Duodenal mucosa (tissue), 2 donors: ENCODE measurements around the gene MLC1.
A peak's percentile ranks its signal among the peaks of the same experiment; 100 is the strongest.

ENCODE experiments used
- H3K27ac ChIP-seq: one replicate; pipeline ENCODE4 v1.7.0; 2013; ENCODE audit warnings: low read depth, low read length
- H3K27me3 ChIP-seq, 2 donors: one replicate each; pipeline ENCODE4 v1.7.0; 2013; ENCODE audit warnings: low read length in 2 of 2, control low read depth in 1 of 2; ENCODE audit not compliant: insufficient read depth in 2 of 2, control insufficient read depth in 1 of 2
- H3K36me3 ChIP-seq, 2 donors: one replicate each; pipeline ENCODE4 v1.7.0; 2013; ENCODE audit warnings: low read length in 2 of 2, control low read depth in 1 of 2; ENCODE audit not compliant: insufficient read depth in 2 of 2, control insufficient read depth in 1 of 2
- H3K4me1 ChIP-seq, 2 donors: one replicate each; pipeline ENCODE4 v1.7.0; 2013; ENCODE audit warnings: low read length in 2 of 2, control low read depth in 1 of 2; ENCODE audit not compliant: insufficient read depth in 2 of 2, control insufficient read depth in 1 of 2
- H3K4me3 ChIP-seq, 2 donors: one replicate each; pipeline ENCODE4 v1.7.0; 2013; ENCODE audit warnings: low read length in 2 of 2, low read depth in 1 of 2
- H3K9ac ChIP-seq, 2 donors: one replicate each; pipeline ENCODE4 v1.7.0; 2013; ENCODE audit warnings: low read length in 2 of 2, low read depth in 1 of 2
- H3K9me3 ChIP-seq, 2 donors: one replicate each; pipeline ENCODE4 v1.7.0; 2013; ENCODE audit warnings: low read length in 2 of 2, control low read depth in 1 of 2; ENCODE audit not compliant: control insufficient read depth in 1 of 2

The MLC1 gene

GRCh38 chr22:50085211-50085972 lies at the start of gene MLC1:
TSS of gene MLC1 (minus strand) at chr22:50085426. CDS start at chr22:50084902, 524 bp downstream.
- Histone ChIP-seq H3K4me1 (peaks cover 0 to 5% of the 10 kb centered on the region in 2 donors), H3K36me3 (no peaks in the 10 kb centered on the region), H3K9me3 (no peaks in the 10 kb centered on the region), H3K9ac (no peak within 1 kb of the TSS), H3K4me3 (peak within 1 kb of the TSS in 1 of 2 donors; percentile 23), H3K27ac (no peak within 1 kb of the TSS), H3K27me3 (peaks cover 6% of the 10 kb centered on the region in 2 donors)

GRCh38 chr22:50134481-50134880 lies 49.3 kb upstream of the MLC1 start:
- no peaks in the 10 kb centered on the region for H3K36me3 ChIP-seq
- H3K9ac ChIP-seq = no peak overlapping the region
- no peak overlapping the region for H3K4me3 ChIP-seq
- peaks cover 0 to 4% of the 10 kb centered on the region in 2 donors for H3K9me3 ChIP-seq
- H3K4me1 ChIP-seq = no peaks in the 10 kb centered on the region
- no peak overlapping the region for H3K27ac ChIP-seq
- H3K27me3 ChIP-seq = peaks cover 0 to 3% of the 10 kb centered on the region in 2 donors

- H3K9ac ChIP-seq = no peak overlapping the region
- no peaks in the 10 kb centered on the region for H3K4me1 ChIP-seq
- H3K9me3 ChIP-seq = peaks cover 0 to 4% of the 10 kb centered on the region in 2 donors
- peaks cover 0 to 3% of the 10 kb centered on the region in 2 donors for H3K27me3 ChIP-seq
- H3K27ac ChIP-seq = no peak overlapping the region
- H3K36me3 ChIP-seq = no peaks in the 10 kb centered on the region
- H3K4me3 ChIP-seq = no peak overlapping the region
Measured at GRCh38 chr22:50131894-50132293, 46.7 kb upstream of the MLC1 start.

- H3K4me3 ChIP-seq = no peak overlapping the region
- no peak overlapping the region for H3K9ac ChIP-seq
- peaks cover 0 to 4% of the 10 kb centered on the region in 2 donors for H3K9me3 ChIP-seq
- no peak overlapping the region for H3K27ac ChIP-seq
- H3K4me1 ChIP-seq = no peaks in the 10 kb centered on the region
- peaks cover 0 to 3% of the 10 kb centered on the region in 2 donors for H3K27me3 ChIP-seq
- H3K36me3 ChIP-seq = no peaks in the 10 kb centered on the region
Measured at GRCh38 chr22:50129121-50129736, 44.0 kb upstream of the MLC1 start.

GRCh38 chr22:50125029-50125428 lies 39.8 kb upstream of the MLC1 start:
- no peak overlapping the region for H3K9ac ChIP-seq
- no peaks in the 10 kb centered on the region for H3K4me1 ChIP-seq
- H3K9me3 ChIP-seq = peaks cover 5% of the 10 kb centered on the region in 2 donors
- H3K36me3 ChIP-seq = no peaks in the 10 kb centered on the region
- no peak overlapping the region for H3K27ac ChIP-seq
- H3K27me3 ChIP-seq = no peaks in the 10 kb centered on the region
- no peak overlapping the region for H3K4me3 ChIP-seq

- Histone ChIP-seq H3K27me3 (no peaks in the 10 kb centered on the region), H3K9ac (no peak overlapping the region), H3K36me3 (no peaks in the 10 kb centered on the region), H3K9me3 (peaks cover 5% of the 10 kb centered on the region in 2 donors), H3K4me3 (no peak overlapping the region), H3K4me1 (no peaks in the 10 kb centered on the region), H3K27ac (no peak overlapping the region)
Measured at GRCh38 chr22:50123119-50123518, 37.9 kb upstream of the MLC1 start.

- H3K9me3 ChIP-seq = peaks cover 5% of the 10 kb centered on the region in 2 donors
- no peak overlapping the region for H3K4me3 ChIP-seq
- no peaks in the 10 kb centered on the region for H3K4me1 ChIP-seq
- H3K36me3 ChIP-seq = no peaks in the 10 kb centered on the region
- no peak overlapping the region for H3K9ac ChIP-seq
- H3K27me3 ChIP-seq = peaks cover 0 to 6% of the 10 kb centered on the region in 2 donors
- no peak overlapping the region for H3K27ac ChIP-seq
Measured at GRCh38 chr22:50121202-50121740, 36.0 kb upstream of the MLC1 start.

- Histone ChIP-seq H3K27me3 (peaks cover 0 to 6% of the 10 kb centered on the region in 2 donors), H3K27ac (no peak overlapping the region), H3K4me1 (no peaks in the 10 kb centered on the region), H3K4me3 (no peak overlapping the region), H3K9ac (no peak overlapping the region), H3K36me3 (no peaks in the 10 kb centered on the region), H3K9me3 (peaks cover 5% of the 10 kb centered on the region in 2 donors)
Measured at GRCh38 chr22:50119768-50120251, 34.6 kb upstream of the MLC1 start.

GRCh38 chr22:50119169-50119767 lies 34.0 kb upstream of the MLC1 start:
- Histone ChIP-seq H3K4me3 (no peak overlapping the region), H3K4me1 (no peaks in the 10 kb centered on the region), H3K36me3 (no peaks in the 10 kb centered on the region), H3K9me3 (peaks cover 5% of the 10 kb centered on the region in 2 donors), H3K27me3 (peaks cover 0 to 9% of the 10 kb centered on the region in 2 donors), H3K9ac (no peak overlapping the region), H3K27ac (no peak overlapping the region)
